A673 (cell line): ENCODE measurements around the gene GAS2. TPM values are rescaled to one million over a fixed set of nuclear protein-coding genes. Genes with fewer than 3 reads are reported as not detected.

ENCODE experiments used
- BruUV-seq: library from RNA; stranded (reverse); fragments of 400-500 nt; replicated peaks from 2 replicates; lab custom pipeline; 2021; lab: Mats Ljungman, UMichigan
- CTCF ChIA-PET: fragments of 300-600 bp; sonication (Branson Sonifier 250); formaldehyde crosslinking; loops from one replicate; lab custom pipeline; 2022; ENCODE audit warnings: antibody characterized with exemption; lab: Charles Lee
- POLR2A ChIA-PET: fragments of 300-600 bp; sonication (Branson Sonifier 250); formaldehyde crosslinking; loops from one replicate; lab custom pipeline; 2022; ENCODE audit warnings: antibody characterized with exemption; ENCODE audit not compliant: low non-redundant PET; lab: Charles Lee
- DNase-seq: peaks from one replicate; pipeline ENCODE4 v3.0.0-alpha.2; 2015; ENCODE audit warnings: low spot score
- H3K27ac ChIP-seq: fragments of 200-600 bp; sonication (generic); 2 replicates; pipeline ENCODE4 v1.5.1; 2016; ENCODE audit warnings: mixed run types, low read depth, mild to moderate bottlenecking, mixed read lengths, antibody characterized with exemption, low read length; ENCODE audit not compliant: poor library complexity, severe bottlenecking
- H3K27me3 ChIP-seq: fragments of 200-600 bp; sonication (generic); replicated peaks from 2 replicates; pipeline ENCODE4 v1.6.1; 2017; ENCODE audit warnings: mixed run types, low read depth, mild to moderate bottlenecking, mixed read lengths, antibody characterized with exemption, low read length; ENCODE audit not compliant: insufficient read depth, poor library complexity
- H3K36me3 ChIP-seq: fragments of 200-600 bp; sonication (generic); 2 replicates; pipeline ENCODE4 v1.6.1; 2016; ENCODE audit warnings: mixed run types, mild to moderate bottlenecking, mixed read lengths, antibody characterized with exemption, low read length; ENCODE audit not compliant: insufficient read depth, poor library complexity, severe bottlenecking
- H3K4me1 ChIP-seq: fragments of 200-600 bp; sonication (generic); 2 replicates; pipeline ENCODE4 v1.6.1; 2017; ENCODE audit warnings: mixed run types, mild to moderate bottlenecking, mixed read lengths, antibody characterized with exemption, low read length; ENCODE audit not compliant: insufficient read depth, poor library complexity, severe bottlenecking
- H3K4me3 ChIP-seq: fragments of 200-600 bp; sonication (generic); 2 replicates; pipeline ENCODE4 v1.5.1; 2016; ENCODE audit warnings: low read depth, mixed run types, mild to moderate bottlenecking, mixed read lengths, low read length; ENCODE audit not compliant: poor library complexity, severe bottlenecking
- H3K9me3 ChIP-seq: fragments of 200-600 bp; sonication (generic); 2 replicates; pipeline ENCODE4 v1.6.1; 2016; ENCODE audit warnings: mixed run types, low read depth, mild to moderate bottlenecking, mixed read lengths, antibody characterized with exemption, low read length; ENCODE audit not compliant: poor library complexity, severe bottlenecking
- EZH2 ChIP-seq: fragments of 200-600 bp; sonication (generic); IDR thresholded peaks from 2 replicates; pipeline ENCODE4 v1.6.1; 2017; ENCODE audit warnings: borderline replicate concordance, low read depth, mild to moderate bottlenecking, mixed read lengths, antibody characterized with exemption, low read length; ENCODE audit not compliant: poor library complexity, severe bottlenecking
- intact Hi-C: fragments of 100-400 bp; cut with micrococcal nuclease; formaldehyde crosslinking; loops from one replicate; pipeline ENCODE4 v1.10.0; 2022; ENCODE audit not compliant: unreplicated experiment
- total RNA-seq: library from RNA; stranded (reverse); gene quantifications from 2 replicates; pipeline ENCODE4 v1.2.3, GENCODE V29; 2021
- TF ChIP-seq, protein P1 (sequence below): fragments of 300-800, 200-600 bp; sonication (generic); conservative IDR thresholded peaks from 2 replicates; pipeline ENCODE4 v1.5.1; 2017; ENCODE audit warnings: low read depth, mild to moderate bottlenecking, antibody characterized with exemption, low read length, moderate library complexity, mixed read lengths

Gene GAS2
- total RNA-seq, 1 experiment from 2014 or later: 1.8 TPM

GRCh38 chr11:22742157-22742613 lies 75.8 kb downstream of the GAS2 start:
- peaks cover 15% of the 10 kb centered on the region for H3K4me1 ChIP-seq
- POLR2A ChIA-PET: no interaction called here
- BruUV-seq: no TSS peak
- H3K9me3 ChIP-seq: no peaks in the 10 kb centered on the region
- CTCF ChIA-PET: no interaction called here
- no peak overlapping the region for H3K27ac ChIP-seq
- H3K27me3 ChIP-seq: no peaks in the 10 kb centered on the region
- peak; percentile 6 for DNase-seq
- H3K4me3 ChIP-seq: no peak overlapping the region
- TF ChIP-seq, protein P1, sequence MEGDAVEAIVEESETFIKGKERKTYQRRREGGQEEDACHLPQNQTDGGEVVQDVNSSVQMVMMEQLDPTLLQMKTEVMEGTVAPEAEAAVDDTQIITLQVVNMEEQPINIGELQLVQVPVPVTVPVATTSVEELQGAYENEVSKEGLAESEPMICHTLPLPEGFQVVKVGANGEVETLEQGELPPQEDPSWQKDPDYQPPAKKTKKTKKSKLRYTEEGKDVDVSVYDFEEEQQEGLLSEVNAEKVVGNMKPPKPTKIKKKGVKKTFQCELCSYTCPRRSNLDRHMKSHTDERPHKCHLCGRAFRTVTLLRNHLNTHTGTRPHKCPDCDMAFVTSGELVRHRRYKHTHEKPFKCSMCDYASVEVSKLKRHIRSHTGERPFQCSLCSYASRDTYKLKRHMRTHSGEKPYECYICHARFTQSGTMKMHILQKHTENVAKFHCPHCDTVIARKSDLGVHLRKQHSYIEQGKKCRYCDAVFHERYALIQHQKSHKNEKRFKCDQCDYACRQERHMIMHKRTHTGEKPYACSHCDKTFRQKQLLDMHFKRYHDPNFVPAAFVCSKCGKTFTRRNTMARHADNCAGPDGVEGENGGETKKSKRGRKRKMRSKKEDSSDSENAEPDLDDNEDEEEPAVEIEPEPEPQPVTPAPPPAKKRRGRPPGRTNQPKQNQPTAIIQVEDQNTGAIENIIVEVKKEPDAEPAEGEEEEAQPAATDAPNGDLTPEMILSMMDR: no peak
- no peak for TF ChIP-seq EZH2
- no peaks in the 10 kb centered on the region for H3K36me3 ChIP-seq
- intact Hi-C loops: no loop called here

DNA sequence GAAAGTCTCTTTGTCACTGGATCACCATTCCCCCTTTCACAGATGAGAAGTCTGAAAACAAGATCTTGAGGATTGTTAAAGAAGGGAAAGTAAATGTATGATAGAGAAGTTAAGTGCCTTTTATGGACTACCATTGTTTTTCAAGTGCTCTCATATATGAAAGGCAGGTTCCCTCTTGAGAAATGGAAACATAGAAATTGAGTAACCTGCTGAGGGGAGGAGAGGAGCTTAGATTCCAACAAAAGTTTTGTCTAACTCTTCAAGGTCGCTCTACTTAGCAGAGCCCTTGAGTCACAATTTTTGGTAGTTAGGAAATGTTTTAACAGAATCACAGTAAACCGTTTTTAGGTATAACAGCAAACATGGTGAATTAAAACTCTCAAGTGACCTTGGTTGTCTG lies 83.1 kb downstream of the GAS2 start:
- ChIA-PET POLR2A (no interaction called here), CTCF (no interaction called here)
- H3K4me1 ChIP-seq: no peaks in the 10 kb centered on the region
- H3K36me3 ChIP-seq: no peaks in the 10 kb centered on the region
- H3K27ac ChIP-seq: no peak overlapping the region
- intact Hi-C loops: no loop called here
- no peak for DNase-seq
- H3K9me3 ChIP-seq: no peaks in the 10 kb centered on the region
- H3K4me3 ChIP-seq: no peak overlapping the region
- no TSS peak for BruUV-seq
- H3K27me3 ChIP-seq: no peaks in the 10 kb centered on the region
- TF ChIP-seq, protein P1: no peak
- TF ChIP-seq EZH2: no peak

DNA sequence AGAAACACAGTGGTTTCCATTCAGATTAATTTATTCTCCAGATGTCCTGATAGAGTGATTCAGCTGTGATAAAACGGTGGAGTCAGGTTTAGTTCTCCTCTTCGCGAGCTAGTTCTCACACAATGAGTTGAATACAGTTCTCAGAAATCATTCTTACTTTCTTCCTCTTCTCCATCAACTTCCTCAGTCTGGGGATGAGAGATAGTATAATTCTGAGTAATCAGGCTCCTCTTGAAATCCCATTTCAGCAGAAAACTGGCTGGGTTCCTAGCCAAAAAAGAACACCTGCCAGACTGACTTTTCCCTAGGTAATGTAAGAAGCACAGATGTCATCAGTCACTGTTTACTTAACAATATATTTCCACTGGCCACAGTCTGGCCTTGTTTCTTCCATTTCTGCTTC lies 86.5 kb downstream of the GAS2 start:
- Histone ChIP-seq H3K27me3 (no peaks in the 10 kb centered on the region), H3K9me3 (no peaks in the 10 kb centered on the region), H3K4me3 (no peak overlapping the region), H3K36me3 (no peaks in the 10 kb centered on the region), H3K4me1 (no peaks in the 10 kb centered on the region), H3K27ac (no peak overlapping the region)
- no peak for DNase-seq
- BruUV-seq: no TSS peak
- intact Hi-C loops: no loop called here
- ChIA-PET CTCF (no interaction called here), POLR2A (no interaction called here)
- TF ChIP-seq EZH2: no peak
- TF ChIP-seq, protein P1: no peak
